Pancreas (tissue), 10 donors: ENCODE data around the gene NYAP1. TPM values are rescaled to one million over a fixed set of nuclear protein-coding genes. Genes with fewer than 3 reads are reported as not detected.
A peak's percentile ranks its signal among the peaks of the same experiment; 100 is the strongest.
"Not testable (repeated sequence)": the region's sequence is repeated elsewhere in the genome, so short reads cannot be mapped to it uniquely, and the experiment has no call there.

ENCODE experiments used
- ATAC-seq, 4 donors: fragments of 200-7000 bp; cut with Tn5 transposase; one replicate each; pipeline versions ENCODE4 v1.8.0 to v1.9.1; 2020; ENCODE audit warnings: mild to moderate bottlenecking in 4 of 4, moderate library complexity in 4 of 4
- DNase-seq, 6 donors: peaks; one replicate each; pipeline ENCODE4 v3.0.0-alpha.2; 2020
- FAIRE-seq: peaks from 2 replicates; lab custom pipeline; 2012; peaks lifted over from hg19 to GRCh38; lab: Jason Lieb, UNC
- H3K27ac ChIP-seq, 4 donors: fragments of 200-600 bp; sonication (generic); 1 replicate in 3 of 4; 2 replicates in 1 of 4; pipeline versions ENCODE4 v1.5.0 to v1.8.0; 2020
- H3K27me3 ChIP-seq, 4 donors: fragments of 200-600 bp; one replicate each; pipeline ENCODE4 v1.8.0; 2021
- H3K36me3 ChIP-seq, 3 donors: fragments of 200-600 bp; sonication (generic) in 1 of 3; one replicate each; pipeline versions ENCODE4 v1.5.0 to v1.8.0; 2020 to 2021
- H3K4me1 ChIP-seq, 3 donors: fragments of 200-600 bp; one replicate each; pipeline ENCODE4 v1.8.0; 2021
- H3K4me3 ChIP-seq, 4 donors: fragments of 200-600 bp; sonication (generic) in 2 of 4; one replicate each; pipeline versions ENCODE4 v1.5.0 to v1.8.0; 2020 to 2021
- H3K9me3 ChIP-seq, 4 donors: fragments of 200-600 bp; one replicate each; pipeline ENCODE4 v1.8.0; 2021
- CTCF ChIP-seq, 4 donors: fragments of 200-600 bp; sonication (generic) in 3 of 4; IDR thresholded peaks; one replicate each; pipeline versions ENCODE4 v1.5.0 to v1.8.0; 2021; ENCODE audit warnings: antibody characterized with exemption in 4 of 4
- WGBS, 2 donors: extraction: QIAGEN DNeasy Blood & Tissue Kit; methylation state at CpG; one replicate each; pipeline ENCODE4 v1.1.7; 2013; 5-methylcytosine and 5-hydroxymethylcytosine counted together
- intact Hi-C, 3 donors: fragments of 100-400 bp; cut with DNase I; formaldehyde crosslinking; loops; one replicate each; pipeline versions ENCODE4 v1.11.1 to v1.14.2; 2022
- polyA plus RNA-seq, 2 donors: library from polyadenylated mRNA; stranded (reverse); fragments of 200-250 nt; gene quantifications; one replicate each; pipeline ENCODE4 v1.2.3, GENCODE V29; 2013
- total RNA-seq, 6 donors: library from RNA; stranded (reverse); fragmentation: NEBNext Ultra II Directional in 4 of 6; extraction: Animal tissue kit (Norgen Biotek cat#: 25700) in 4 of 6; gene quantifications; one replicate each; pipeline versions ENCODE4 v1.2.1 to v1.2.4, GENCODE V29; 2021 to 2023
- donor health status: healthy with polysubstance abuse.
- donor health status: DM: no; HTN: no; CAD: no; lungs with moderate emphysema.
- donor health status: DM: no; HTN: no; CAD: no.
- donor health status: control.
- donor health status: control.
- donor health status: Bipolar disorder and iron deficiency.
- donor health status: DM: yes; HTN: yes; CAD: no.
- donor health status: DM: no; HTN: no; CAD: no.
- donor health status: DM: no; HTN: no; CAD: no.
- donor health status: DM: yes; HTN: yes; CAD: no.

The NYAP1 gene
- total and polyA plus RNA-seq, 8 donors, result 0.25 to 4.8 (median 0.96) TPM

DNA sequence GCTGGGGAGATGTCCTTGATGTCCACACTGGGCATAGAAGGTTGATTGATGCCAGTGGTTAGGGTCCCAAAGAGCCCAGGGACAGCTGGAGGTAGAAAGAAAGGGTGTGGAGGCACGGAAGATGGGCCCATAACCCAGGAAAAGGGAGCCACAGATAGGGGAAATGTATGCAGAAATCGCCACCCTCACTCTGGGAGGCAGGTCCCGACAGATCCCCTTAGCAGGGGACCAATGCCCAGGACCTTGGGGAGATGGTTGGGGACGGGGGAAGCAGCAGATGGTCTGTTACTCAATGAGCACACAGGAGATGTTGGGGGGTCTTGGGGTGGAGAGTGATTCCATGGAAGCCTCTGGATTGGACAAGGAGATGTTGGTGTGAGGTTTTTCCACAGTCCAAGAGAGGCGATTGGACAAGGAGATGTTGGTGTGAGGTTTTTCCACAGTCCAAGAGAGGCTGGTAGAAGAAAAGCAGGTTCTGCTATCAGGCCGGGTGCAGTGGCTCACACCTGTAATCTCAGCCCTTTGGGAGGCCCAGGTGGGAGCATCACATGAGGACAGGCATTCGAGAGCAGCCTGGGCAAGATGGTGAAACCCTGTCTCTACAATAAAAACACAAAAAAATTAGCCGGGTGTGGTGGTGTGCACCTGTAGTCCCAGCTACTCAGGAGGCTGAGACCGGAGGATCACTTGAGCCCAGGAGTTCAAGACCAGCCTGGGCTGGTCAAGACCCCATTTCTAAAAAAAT lies 40.5 kb upstream of the NYAP1 start:
- intact Hi-C loops, result no loop called here

DNA sequence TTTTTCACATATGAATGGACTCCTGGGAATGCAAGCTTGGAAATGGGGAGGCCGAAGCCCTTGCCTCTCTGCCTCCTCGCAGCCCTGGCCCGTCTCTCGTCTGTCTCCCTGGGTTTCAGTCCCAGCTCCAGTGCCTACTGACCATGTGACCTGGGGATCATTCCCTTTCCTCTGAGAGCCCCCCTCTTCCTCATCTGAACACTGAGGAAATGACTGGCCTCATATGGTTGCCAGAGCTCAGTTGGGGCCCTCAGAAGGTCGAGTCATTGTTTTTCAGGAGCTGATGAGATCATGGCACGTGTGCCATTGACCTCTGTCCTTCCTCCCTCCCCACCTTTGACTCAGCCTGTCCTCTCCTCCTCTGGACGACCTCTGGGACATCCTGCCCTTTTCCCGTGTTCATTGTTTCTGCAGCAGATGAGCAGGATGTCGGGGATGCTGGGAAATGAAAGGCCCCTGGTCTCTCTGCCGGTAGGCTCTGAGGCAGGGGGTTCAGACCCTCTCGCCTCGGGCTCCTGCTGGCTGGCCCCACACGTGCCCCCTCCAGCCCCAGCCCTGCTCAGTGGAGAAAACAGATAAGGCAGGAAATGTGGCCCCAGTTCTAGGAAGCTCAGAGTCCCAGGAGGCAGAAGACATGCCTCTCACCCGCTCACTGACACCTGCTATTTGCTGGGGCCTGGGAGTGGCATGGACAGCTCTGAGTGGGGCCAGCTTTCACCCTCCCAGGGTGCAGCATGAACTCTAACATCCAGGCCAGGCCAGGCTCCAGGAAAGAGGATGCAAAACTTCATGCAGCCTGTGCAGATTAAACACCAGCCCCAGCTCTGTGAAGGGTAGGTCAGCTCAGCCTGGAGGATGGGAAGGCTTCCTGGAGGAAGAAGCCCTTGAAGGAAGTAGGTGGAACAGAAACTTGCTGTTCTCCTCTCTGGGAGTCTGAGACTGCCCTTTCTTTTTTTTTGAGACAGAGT lies 39.1 kb upstream of the NYAP1 start:
- peak in 3 of 6 donors; percentile 7 to 47 (median 30) for DNase-seq
- Histone ChIP-seq H3K4me3 (no peak overlapping the region), H3K36me3 (no peaks in the 10 kb centered on the region), H3K9me3 (no peaks in the 10 kb centered on the region), H3K27me3 (no peaks in the 10 kb centered on the region), H3K27ac (peak overlapping the region in 2 of 4 donors; percentile 9 to 19), H3K4me1 (no peaks in the 10 kb centered on the region)
- no peak for FAIRE-seq
- ATAC-seq, result peak in 3 of 4 donors; percentile 38 to 57 (median 44)
- intact Hi-C loops, result no loop called here
- 40 to 46% methylated on average over 14 of the region's 14 CpGs for WGBS, 2 donors
- no peak for TF ChIP-seq CTCF (IDR thresholded peaks at IDR 0.05)

More for the DNA sequence above, 40.5 kb upstream of the NYAP1 start:
- Histone ChIP-seq H3K27me3 (no peaks in the 10 kb centered on the region), H3K4me3 (no peak overlapping the region), H3K4me1 (no peaks in the 10 kb centered on the region), H3K27ac (no peak overlapping the region), H3K36me3 (no peaks in the 10 kb centered on the region), H3K9me3 (no peaks in the 10 kb centered on the region)
- no peak for ATAC-seq
- 88% methylated on average over 9 of the region's 9 CpGs for WGBS, 2 donors
- DNase-seq, result peak in 3 of 6 donors; percentile 9 to 20 (median 15)
- no peak for TF ChIP-seq CTCF (IDR thresholded peaks at IDR 0.05)
- FAIRE-seq, result no peak

DNA sequence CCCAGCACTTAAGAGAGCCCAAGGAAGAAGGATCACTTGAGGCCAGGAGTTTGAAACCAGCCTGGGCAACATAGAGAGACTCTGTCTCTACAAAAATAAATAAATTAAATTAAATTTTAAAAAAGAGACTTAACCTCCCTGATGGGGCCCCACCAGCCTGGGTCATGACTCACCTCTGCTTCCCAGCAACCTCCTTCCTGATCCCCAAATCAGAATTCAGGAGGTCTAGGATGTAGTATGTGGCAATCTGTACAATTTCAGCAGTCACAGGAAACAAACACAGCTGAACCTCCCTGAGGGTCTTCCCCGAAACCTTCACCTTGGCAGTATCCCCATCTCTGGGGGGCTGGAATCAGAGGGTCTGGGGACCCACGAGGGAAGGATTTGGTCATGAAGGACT lies 37.7 kb upstream of the NYAP1 start:
- no peak for ATAC-seq
- no peak for FAIRE-seq
- Histone ChIP-seq H3K9me3 (no peaks in the 10 kb centered on the region), H3K36me3 (no peaks in the 10 kb centered on the region), H3K4me3 (no peak overlapping the region), H3K27ac (no peak overlapping the region), H3K27me3 (no peaks in the 10 kb centered on the region), H3K4me1 (no peaks in the 10 kb centered on the region)
- WGBS, 2 donors, result 60 to 68% methylated on average over 2 of the region's 2 CpGs
- DNase-seq, result no peak
- TF ChIP-seq CTCF (IDR thresholded peaks at IDR 0.05), result no peak
- intact Hi-C loops, result no loop called here

DNA sequence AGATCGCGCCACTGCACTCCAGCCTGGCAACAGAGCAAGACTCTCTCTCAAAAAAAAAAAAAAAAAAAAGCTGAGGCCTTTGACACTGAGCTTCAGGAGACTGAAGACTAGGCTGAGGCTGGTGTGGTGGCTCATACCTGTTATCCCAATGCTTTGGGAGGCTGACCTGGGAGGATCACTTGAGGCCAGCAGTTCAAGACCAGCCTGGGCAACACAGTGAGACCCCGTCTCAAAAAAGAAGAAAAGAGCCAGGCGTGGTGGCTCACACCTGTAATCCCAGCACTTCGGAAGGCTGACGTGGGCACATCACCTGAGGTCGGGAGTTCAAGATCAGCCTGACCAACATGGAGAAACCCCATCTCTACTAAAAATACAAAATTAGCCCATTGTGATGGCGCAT lies 36.4 kb upstream of the NYAP1 start:
- H3K27me3 ChIP-seq, H3K4me1 ChIP-seq, intact Hi-C loops, ATAC-seq, H3K4me3 ChIP-seq, FAIRE-seq, H3K27ac ChIP-seq, H3K36me3 ChIP-seq, H3K9me3 ChIP-seq: not testable (repeated sequence)
- peak in 2 of 6 donors; percentile 3 to 8 for DNase-seq
- WGBS, 2 donors, result 95 to 100% methylated on average over 8 of the region's 8 CpGs

DNA sequence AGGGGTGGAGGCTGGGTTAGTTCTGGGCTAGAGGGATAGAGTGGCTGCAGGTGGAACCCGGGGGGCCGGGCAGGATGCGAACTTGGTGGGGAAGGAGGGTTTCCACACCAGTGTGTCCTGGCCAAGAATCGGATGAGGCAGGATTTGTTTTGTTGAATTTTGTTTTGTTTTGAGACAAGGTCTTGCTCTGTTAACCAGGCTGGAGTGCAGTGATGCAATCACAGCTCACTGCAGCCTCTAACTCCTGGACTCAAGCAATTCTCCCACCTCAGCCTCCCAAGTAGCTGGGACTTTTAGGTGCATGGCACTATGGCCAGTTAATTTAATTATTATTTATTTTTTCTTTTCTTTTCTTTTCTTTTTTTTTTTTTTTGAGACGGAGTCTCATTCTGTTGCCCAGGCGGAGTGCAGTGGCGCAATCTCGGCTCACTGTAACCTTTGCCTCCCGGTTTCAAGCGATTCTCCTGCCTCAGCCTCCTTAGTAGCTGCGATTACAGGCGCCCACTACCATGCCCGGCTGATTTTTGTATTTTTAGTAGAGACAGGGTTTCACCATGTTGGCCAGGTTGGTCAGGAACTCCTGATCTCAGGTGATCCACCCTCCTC lies 34.4 kb upstream of the NYAP1 start:
- no peaks in the 10 kb centered on the region for H3K9me3 ChIP-seq
- WGBS, 2 donors, result 88 to 89% methylated on average over 13 of the region's 13 CpGs
- no peak for FAIRE-seq
- no peak for TF ChIP-seq CTCF (IDR thresholded peaks at IDR 0.05)
- ATAC-seq, result no peak
- no peaks in the 10 kb centered on the region for H3K27me3 ChIP-seq
- H3K4me1 ChIP-seq, result no peaks in the 10 kb centered on the region
- intact Hi-C loops, result no loop called here
- H3K27ac ChIP-seq, result no peak overlapping the region
- H3K4me3 ChIP-seq, result no peak overlapping the region
- DNase-seq, result no peak
- no peaks in the 10 kb centered on the region for H3K36me3 ChIP-seq
